T-helper 2 cell treated with Interferon-gamma antibody and Interleukin-4, amounts not matched to agents 5 μg/mL and 100 μg/mL, for 36 hours (primary cell): ENCODE measurements around the gene COL6A1.
"Not testable (repeated sequence)": the region's sequence is repeated elsewhere in the genome, so short reads cannot be mapped to it uniquely, and the experiment has no call there.

Source experiments
- DNase-seq: peaks from one replicate; pipeline ENCODE4 v3.0.0; 2021; ENCODE audit warnings: low spot score
- H3K27ac Mint-ChIP-seq: one replicate; pipeline ENCODE4 v1.8.0; 2021; ENCODE audit warnings: mild to moderate bottlenecking, mixed read lengths
- H3K27me3 Mint-ChIP-seq: one replicate; pipeline ENCODE4 v1.8.0; 2021; ENCODE audit warnings: low read depth, mixed read lengths
- H3K36me3 Mint-ChIP-seq: one replicate; pipeline ENCODE4 v1.8.0; 2021; ENCODE audit warnings: low read depth, mixed read lengths
- H3K4me1 Mint-ChIP-seq: one replicate; pipeline ENCODE4 v1.8.0; 2021; ENCODE audit warnings: low read depth, mixed read lengths
- H3K4me3 Mint-ChIP-seq: one replicate; pipeline ENCODE4 v1.8.0; 2022; ENCODE audit warnings: mild to moderate bottlenecking, moderate library complexity, mixed read lengths
- H3K9me3 Mint-ChIP-seq: one replicate; pipeline ENCODE4 v1.8.0; 2021; ENCODE audit warnings: mixed read lengths

Gene COL6A1

DNA sequence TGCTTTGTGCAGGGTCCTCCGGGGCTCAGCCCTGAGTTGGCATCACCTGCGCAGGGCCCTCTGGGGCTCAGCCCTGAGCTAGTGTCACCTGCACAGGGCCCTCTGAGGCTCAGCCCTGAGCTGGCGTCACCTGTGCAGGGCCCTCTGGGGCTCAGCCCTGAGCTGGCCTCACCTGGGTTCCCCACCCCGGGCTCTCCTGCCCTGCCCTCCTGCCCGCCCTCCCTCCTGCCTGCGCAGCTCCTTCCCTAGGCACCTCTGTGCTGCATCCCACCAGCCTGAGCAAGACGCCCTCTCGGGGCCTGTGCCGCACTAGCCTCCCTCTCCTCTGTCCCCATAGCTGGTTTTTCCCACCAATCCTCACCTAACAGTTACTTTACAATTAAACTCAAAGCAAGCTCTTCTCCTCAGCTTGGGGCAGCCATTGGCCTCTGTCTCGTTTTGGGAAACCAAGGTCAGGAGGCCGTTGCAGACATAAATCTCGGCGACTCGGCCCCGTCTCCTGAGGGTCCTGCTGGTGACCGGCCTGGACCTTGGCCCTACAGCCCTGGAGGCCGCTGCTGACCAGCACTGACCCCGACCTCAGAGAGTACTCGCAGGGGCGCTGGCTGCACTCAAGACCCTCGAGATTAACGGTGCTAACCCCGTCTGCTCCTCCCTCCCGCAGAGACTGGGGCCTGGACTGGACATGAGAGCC, 22.7 kb downstream of the COL6A1 start:
- no peak overlapping the region for H3K4me3 Mint-ChIP-seq
- peaks cover 8% of the 10 kb centered on the region for H3K9me3 Mint-ChIP-seq
- no peak overlapping the region for H3K27ac Mint-ChIP-seq
- peaks cover 2% of the 10 kb centered on the region for H3K36me3 Mint-ChIP-seq
- no peaks in the 10 kb centered on the region for H3K27me3 Mint-ChIP-seq
- DNase-seq = no peak
- H3K4me1 Mint-ChIP-seq = no peaks in the 10 kb centered on the region

- Mint-ChIP-seq H3K36me3 (peaks cover 2% of the 10 kb centered on the region), H3K4me1 (no peaks in the 10 kb centered on the region), H3K4me3 (no peak overlapping the region), H3K9me3 (peaks cover 12% of the 10 kb centered on the region), H3K27me3 (no peaks in the 10 kb centered on the region), H3K27ac (no peak overlapping the region)
- no peak for DNase-seq
Observed at GRCh38 chr21:46005081-46005480, 23.5 kb downstream of the COL6A1 start.

GRCh38 chr21:46005481-46005881, 23.9 kb downstream of the COL6A1 start:
- H3K27ac Mint-ChIP-seq = no peak overlapping the region
- H3K27me3 Mint-ChIP-seq = no peaks in the 10 kb centered on the region
- H3K4me3 Mint-ChIP-seq = no peak overlapping the region
- H3K36me3 Mint-ChIP-seq = peaks cover 2% of the 10 kb centered on the region
- H3K9me3 Mint-ChIP-seq = peaks cover 12% of the 10 kb centered on the region
- no peaks in the 10 kb centered on the region for H3K4me1 Mint-ChIP-seq
- DNase-seq = no peak

DNA sequence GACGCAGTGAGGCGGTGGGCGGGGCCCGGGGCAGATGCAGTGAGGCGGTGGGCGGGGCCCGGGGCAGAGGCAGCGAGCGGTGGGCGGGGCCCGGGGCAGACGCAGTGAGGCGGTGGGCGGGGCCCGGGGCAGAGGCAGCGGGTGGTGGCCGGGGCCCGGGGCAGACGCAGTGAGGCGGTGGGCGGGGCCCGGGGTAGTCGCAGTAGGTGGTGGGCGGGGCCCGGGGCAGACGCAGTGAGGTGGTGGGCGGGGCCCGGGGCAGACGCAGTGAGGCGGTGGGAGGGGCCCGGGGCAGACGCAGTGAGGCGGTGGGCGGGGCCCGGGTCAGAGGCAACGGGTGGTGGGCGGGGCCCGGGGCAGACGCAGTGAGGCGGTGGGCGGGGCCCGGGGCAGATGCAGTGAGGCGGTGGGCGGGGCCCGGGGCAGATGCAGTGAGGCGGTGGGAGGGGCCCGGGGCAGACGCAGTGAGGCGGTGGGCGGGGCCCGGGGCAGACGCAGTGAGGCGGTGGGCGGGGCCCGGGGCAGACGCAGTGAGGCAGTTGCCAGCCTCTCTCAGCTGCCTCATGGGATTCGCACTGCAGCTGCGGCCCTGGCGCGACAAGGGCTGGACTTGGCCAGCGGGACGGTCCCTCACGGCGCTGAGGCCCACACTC, 24.4 kb downstream of the COL6A1 start:
- H3K4me1 Mint-ChIP-seq, H3K27me3 Mint-ChIP-seq, H3K36me3 Mint-ChIP-seq, H3K27ac Mint-ChIP-seq, H3K4me3 Mint-ChIP-seq, DNase-seq: not testable (repeated sequence)
- H3K9me3 Mint-ChIP-seq = peaks cover 12% of the 10 kb centered on the region

- H3K27ac Mint-ChIP-seq = no peak overlapping the region
- peaks cover 12% of the 10 kb centered on the region for H3K9me3 Mint-ChIP-seq
- H3K27me3 Mint-ChIP-seq = no peaks in the 10 kb centered on the region
- no peak overlapping the region for H3K4me3 Mint-ChIP-seq
- H3K4me1 Mint-ChIP-seq = no peaks in the 10 kb centered on the region
- peaks cover 2% of the 10 kb centered on the region for H3K36me3 Mint-ChIP-seq
- DNase-seq = no peak
Observed at GRCh38 chr21:46006547-46007491, 25.2 kb downstream of the COL6A1 start.

DNA sequence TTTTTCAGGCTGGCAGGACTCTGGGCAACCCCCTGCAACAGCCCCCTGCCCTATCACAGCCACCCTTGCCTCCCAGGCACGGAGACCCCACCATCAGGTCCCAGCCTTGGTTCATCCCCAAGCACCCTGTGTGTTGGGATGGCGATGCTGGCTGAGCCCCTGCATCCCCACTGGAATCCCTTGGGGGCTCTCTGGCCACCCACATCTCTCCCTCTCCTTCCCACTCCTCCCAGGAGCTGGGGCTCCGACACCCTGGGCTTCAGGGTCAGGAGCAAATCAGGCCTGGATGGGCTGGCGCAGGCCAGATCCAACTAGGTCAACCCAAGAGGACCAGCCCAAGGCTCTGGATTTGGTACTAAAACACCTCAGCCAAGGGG, 25.9 kb downstream of the COL6A1 start:
- H3K36me3 Mint-ChIP-seq = peaks cover 2% of the 10 kb centered on the region
- H3K4me1 Mint-ChIP-seq = no peaks in the 10 kb centered on the region
- no peak overlapping the region for H3K27ac Mint-ChIP-seq
- no peak overlapping the region for H3K4me3 Mint-ChIP-seq
- no peaks in the 10 kb centered on the region for H3K27me3 Mint-ChIP-seq
- no peak for DNase-seq
- H3K9me3 Mint-ChIP-seq = peaks cover 12% of the 10 kb centered on the region

DNA sequence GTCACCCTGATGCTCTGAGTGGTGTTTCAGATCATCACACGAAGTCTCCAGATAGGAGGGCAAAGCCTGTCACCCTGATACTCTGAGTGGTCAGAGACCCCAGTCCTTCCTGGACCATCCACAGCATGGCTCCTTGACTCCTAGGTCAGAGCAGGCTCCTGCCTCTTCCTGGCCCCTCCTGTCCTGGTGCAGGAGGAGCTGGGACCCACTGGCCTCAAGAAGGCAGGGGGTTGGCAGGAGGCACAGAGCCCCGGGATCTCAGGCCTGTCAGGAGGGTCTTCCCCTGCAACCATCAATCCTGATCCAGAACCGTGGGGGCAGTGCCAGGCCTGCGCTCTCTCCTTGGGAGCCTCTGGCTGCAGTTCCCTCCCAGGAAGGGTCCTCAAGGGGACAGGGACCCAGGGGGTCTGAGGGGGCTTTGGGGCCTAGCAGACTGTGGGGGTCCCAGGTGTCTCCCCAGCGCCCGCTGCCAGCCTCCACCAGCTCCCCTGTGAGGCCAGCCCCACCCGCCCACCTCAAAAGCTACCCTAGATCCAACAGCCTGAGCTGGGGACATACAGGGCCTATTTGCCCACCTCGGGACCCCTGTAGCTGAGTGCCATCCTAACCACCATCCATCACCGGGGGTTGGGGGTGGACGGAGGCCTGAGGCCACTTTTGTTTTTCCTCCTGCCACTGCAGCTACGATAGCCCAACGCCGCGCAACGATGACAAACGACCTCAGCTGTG, 27.5 kb downstream of the COL6A1 start:
- H3K27me3 Mint-ChIP-seq = peaks cover 9% of the 10 kb centered on the region
- H3K4me1 Mint-ChIP-seq = no peaks in the 10 kb centered on the region
- no peak for DNase-seq
- no peak overlapping the region for H3K27ac Mint-ChIP-seq
- H3K4me3 Mint-ChIP-seq = no peak overlapping the region
- peaks cover 12% of the 10 kb centered on the region for H3K9me3 Mint-ChIP-seq
- peaks cover 2% of the 10 kb centered on the region for H3K36me3 Mint-ChIP-seq

DNA sequence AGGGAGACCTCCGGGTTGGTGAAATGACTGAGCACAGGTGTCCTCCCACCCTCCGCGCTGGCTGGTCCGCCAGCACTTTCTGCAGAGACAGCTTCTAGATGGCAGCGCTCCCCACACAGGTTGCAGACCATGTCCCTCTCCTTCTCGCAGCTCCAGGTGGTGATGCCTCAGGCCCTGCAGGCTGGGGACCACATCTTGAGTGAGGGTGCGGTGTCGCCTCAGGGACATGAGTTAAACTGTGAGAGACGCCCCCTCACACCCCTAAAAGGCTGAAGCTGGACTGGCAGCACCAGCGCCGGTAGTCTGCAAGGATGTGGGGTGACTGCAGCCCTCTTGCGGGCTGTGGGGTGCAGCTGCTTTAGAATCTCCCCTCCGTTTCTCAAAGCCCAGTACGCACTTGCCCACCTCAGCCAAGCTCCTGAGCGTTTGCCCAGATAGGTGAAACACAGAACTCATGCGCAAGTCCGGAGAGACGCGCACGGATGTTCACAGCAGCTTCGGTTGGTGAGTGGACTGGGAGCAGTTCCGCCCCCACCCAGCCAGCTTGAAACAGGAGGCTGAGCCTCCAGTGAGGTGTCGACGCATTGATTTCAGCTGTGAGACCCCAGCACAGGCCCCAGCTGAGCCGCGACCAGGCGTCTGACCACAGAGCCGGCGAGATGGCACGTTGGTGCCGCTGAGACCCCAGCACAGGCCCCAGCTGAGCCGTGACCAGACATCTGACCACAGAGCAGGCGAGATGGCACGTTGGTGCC, 28.6 kb downstream of the COL6A1 start:
- Mint-ChIP-seq H3K27ac (no peak overlapping the region), H3K36me3 (peaks cover 2% of the 10 kb centered on the region), H3K4me3 (no peak overlapping the region), H3K4me1 (no peaks in the 10 kb centered on the region), H3K27me3 (peaks cover 17% of the 10 kb centered on the region), H3K9me3 (peaks cover 12% of the 10 kb centered on the region)
- no peak for DNase-seq

DNA sequence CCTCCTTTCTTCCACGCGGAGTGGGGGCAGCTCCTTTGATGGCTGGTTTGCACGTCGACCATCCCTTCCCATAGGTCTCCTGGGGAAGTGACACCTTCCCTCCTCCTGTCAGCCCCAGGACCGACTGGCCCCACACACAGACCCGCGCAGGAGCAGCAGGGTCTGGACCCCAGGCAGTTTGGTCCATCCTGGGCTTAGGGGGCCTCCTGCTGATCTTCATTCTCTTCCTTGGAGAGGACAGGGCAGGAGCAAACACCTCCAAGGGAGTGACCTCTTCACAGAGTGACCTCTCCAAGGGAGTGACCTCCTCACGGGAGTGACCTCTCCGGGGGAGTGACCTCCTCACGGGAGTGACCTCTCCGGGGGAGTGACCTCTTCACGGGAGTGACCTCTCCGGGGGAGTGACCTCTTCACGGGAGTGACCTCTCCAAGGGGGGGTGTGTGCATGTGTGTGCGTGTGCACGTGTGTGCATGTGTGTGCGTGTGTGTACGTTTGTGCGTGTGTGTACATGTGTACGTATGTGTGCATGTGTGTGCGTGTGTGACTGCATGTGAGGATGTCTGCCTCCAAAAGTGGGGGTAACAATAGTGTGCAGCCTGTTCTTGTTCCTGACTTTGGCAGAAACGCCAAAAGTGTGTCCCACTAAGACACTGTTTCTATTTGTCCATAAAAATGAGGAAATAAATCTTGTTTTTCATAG, 29.8 kb downstream of the COL6A1 start:
- peaks cover 22% of the 10 kb centered on the region for H3K27me3 Mint-ChIP-seq
- no peak for DNase-seq
- H3K4me3 Mint-ChIP-seq = no peak overlapping the region
- H3K9me3 Mint-ChIP-seq = peaks cover 12% of the 10 kb centered on the region
- H3K36me3 Mint-ChIP-seq = no peaks in the 10 kb centered on the region
- no peaks in the 10 kb centered on the region for H3K4me1 Mint-ChIP-seq
- H3K27ac Mint-ChIP-seq = no peak overlapping the region

GRCh38 chr21:46012154-46012553, 30.6 kb downstream of the COL6A1 start:
- no peaks in the 10 kb centered on the region for H3K36me3 Mint-ChIP-seq
- no peaks in the 10 kb centered on the region for H3K4me1 Mint-ChIP-seq
- DNase-seq = no peak
- no peak overlapping the region for H3K4me3 Mint-ChIP-seq
- H3K9me3 Mint-ChIP-seq = peaks cover 12% of the 10 kb centered on the region
- H3K27ac Mint-ChIP-seq = no peak overlapping the region
- peaks cover 28% of the 10 kb centered on the region for H3K27me3 Mint-ChIP-seq

- Mint-ChIP-seq H3K9me3 (no peaks in the 10 kb centered on the region), H3K4me3 (no peak overlapping the region)
Observed at GRCh38 chr21:46014828-46015227, 33.3 kb downstream of the COL6A1 start.

DNA sequence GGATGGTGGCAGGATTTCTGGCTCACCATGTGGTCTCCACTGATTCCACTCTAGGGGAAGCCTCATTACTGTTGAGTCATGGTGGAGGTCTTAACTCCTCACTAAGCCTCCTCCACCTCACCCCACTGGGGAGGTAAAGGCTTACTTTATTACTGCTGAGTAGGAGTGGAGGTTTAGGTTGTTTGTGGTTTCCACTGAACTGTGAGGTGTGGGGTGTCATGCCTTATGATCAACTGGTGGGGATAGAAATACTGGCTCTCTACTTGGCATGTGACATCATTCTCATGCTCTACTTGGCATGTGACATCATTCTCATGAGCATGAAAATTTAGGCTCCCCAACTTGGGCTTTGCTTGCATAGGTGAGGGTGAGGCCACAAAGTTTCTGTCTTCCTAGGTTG, 35.6 kb downstream of the COL6A1 start:
- H3K36me3 Mint-ChIP-seq = no peaks in the 10 kb centered on the region
- H3K4me1 Mint-ChIP-seq = no peaks in the 10 kb centered on the region
- H3K27ac Mint-ChIP-seq = no peak overlapping the region
- H3K9me3 Mint-ChIP-seq = no peaks in the 10 kb centered on the region
- H3K4me3 Mint-ChIP-seq = no peak overlapping the region
- peaks cover 46% of the 10 kb centered on the region for H3K27me3 Mint-ChIP-seq
- DNase-seq = no peak

More at GRCh38 chr21:46014828-46015227, 33.3 kb downstream of the COL6A1 start:
- no peak for DNase-seq
- H3K36me3 Mint-ChIP-seq = no peaks in the 10 kb centered on the region
- no peak overlapping the region for H3K27ac Mint-ChIP-seq
- H3K4me1 Mint-ChIP-seq = no peaks in the 10 kb centered on the region
- peaks cover 43% of the 10 kb centered on the region for H3K27me3 Mint-ChIP-seq

DNA sequence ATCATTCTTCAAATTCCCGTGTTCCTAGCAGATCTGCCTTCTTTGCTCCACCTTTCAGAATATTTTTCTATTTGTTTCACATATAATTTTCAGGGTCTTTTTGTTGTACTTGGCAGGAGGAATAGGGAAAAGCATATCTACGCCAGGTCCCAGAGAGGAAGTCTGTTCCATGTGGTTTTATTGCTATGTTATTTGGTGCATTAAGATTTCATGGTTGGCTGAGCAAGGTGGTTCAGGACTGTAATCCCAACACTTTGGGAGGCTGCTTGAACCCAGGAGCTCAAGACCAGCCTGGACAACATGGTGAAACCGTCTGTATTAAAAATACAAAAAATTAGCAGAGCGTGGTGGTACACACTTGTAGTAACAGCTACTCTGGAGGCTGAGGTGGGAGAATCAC, 36.1 kb downstream of the COL6A1 start:
- Mint-ChIP-seq H3K9me3 (no peaks in the 10 kb centered on the region), H3K4me1 (no peaks in the 10 kb centered on the region), H3K27me3 (peaks cover 46% of the 10 kb centered on the region), H3K36me3 (no peaks in the 10 kb centered on the region), H3K27ac (no peak overlapping the region), H3K4me3 (no peak overlapping the region)
- no peak for DNase-seq
